IMR-90 (cell line): ENCODE results near the gene FOXS1. TPM values are rescaled to one million over a fixed set of nuclear protein-coding genes. Genes with fewer than 3 reads are reported as not detected.

ENCODE experiments used
- ATAC-seq: fragments of 200-7000 bp; cut with Tn5 transposase; 2 replicates; pipeline ENCODE4 v1.9.1; 2020; ENCODE audit warnings: low read depth, mild to moderate bottlenecking, moderate library complexity
- BruUV-seq: library from RNA; stranded (reverse); fragments of 400-500 nt; replicated peaks from 2 replicates; lab custom pipeline; 2021; lab: Mats Ljungman, UMichigan
- CTCF ChIA-PET: fragments of 300-600 bp; formaldehyde crosslinking; extraction: SDS; loops from one replicate; lab custom pipeline; 2021; ENCODE audit warnings: antibody characterized with exemption; lab: Yijun Ruan, JAX
- POLR2A ChIA-PET: fragments of 300-600 bp; sonication (Branson Sonifier 250); formaldehyde crosslinking; loops from one replicate; lab custom pipeline; 2022; ENCODE audit warnings: antibody characterized with exemption; ENCODE audit not compliant: unreplicated experiment; lab: Charles Lee
- DNase-seq: peaks from one replicate; pipeline ENCODE4 v3.0.0; 2013
- H2AFZ ChIP-seq: replicated peaks from 2 replicates; pipeline ENCODE3; 2013; ENCODE audit warnings: low read length, mild to moderate bottlenecking; ENCODE audit not compliant: poor library complexity
- H2AK5ac ChIP-seq: 2 replicates; pipeline ENCODE4 v1.6.1; 2013; ENCODE audit warnings: low read depth, low read length, inconsistent platforms
- H2AK9ac ChIP-seq: replicated peaks from 2 replicates; pipeline ENCODE3; 2013; ENCODE audit warnings: mild to moderate bottlenecking, low read depth, low read length, moderate library complexity; ENCODE audit not compliant: poor library complexity
- H2BK120ac ChIP-seq: 2 replicates; pipeline ENCODE4 v1.6.1; 2013; ENCODE audit warnings: low read depth, low read length, inconsistent platforms
- H2BK15ac ChIP-seq: 3 replicates; pipeline ENCODE4 v1.6.1; 2013; ENCODE audit warnings: low read depth, low read length, inconsistent platforms
- H2BK20ac ChIP-seq: 2 replicates; pipeline ENCODE4 v1.6.1; 2013; ENCODE audit warnings: low read depth, mild to moderate bottlenecking, inconsistent platforms, low read length, moderate library complexity
- H2BK5ac ChIP-seq: 2 replicates; pipeline ENCODE4 v1.6.1; 2013; ENCODE audit warnings: mild to moderate bottlenecking, low read depth, low read length, inconsistent platforms; ENCODE audit not compliant: poor library complexity, severe bottlenecking
- H3K14ac ChIP-seq: replicated peaks from 2 replicates; pipeline ENCODE4 v1.6.1; 2013; ENCODE audit warnings: low read depth, low read length, inconsistent platforms
- H3K18ac ChIP-seq: 2 replicates; pipeline ENCODE4 v1.6.1; 2013; ENCODE audit warnings: low read depth, low read length, control low read depth
- H3K23ac ChIP-seq: 2 replicates; pipeline ENCODE4 v1.6.1; 2013; ENCODE audit warnings: low read depth, low read length, inconsistent platforms
- H3K27ac ChIP-seq: 2 replicates; pipeline ENCODE4 v1.5.1; 2013; ENCODE audit warnings: mild to moderate bottlenecking, control low read depth, low read length; ENCODE audit not compliant: insufficient read depth
- H3K27me3 ChIP-seq: 2 replicates; pipeline ENCODE4 v1.6.1; 2013; ENCODE audit warnings: low read length; ENCODE audit not compliant: control insufficient read depth, insufficient read depth
- H3K36me3 ChIP-seq: 2 replicates; pipeline ENCODE4 v1.6.1; 2013; ENCODE audit warnings: low read length, mixed read lengths; ENCODE audit not compliant: control insufficient read depth, insufficient read depth
- H3K4ac ChIP-seq: 2 replicates; pipeline ENCODE4 v1.6.1; 2013; ENCODE audit warnings: low read depth, low read length, inconsistent platforms
- H3K4me1 ChIP-seq: 2 replicates; pipeline ENCODE4 v1.6.1; 2013; ENCODE audit warnings: low read length, mixed read lengths; ENCODE audit not compliant: control insufficient read depth, insufficient read depth
- H3K4me2 ChIP-seq: 2 replicates; pipeline ENCODE4 v1.6.1; 2013; ENCODE audit warnings: low read depth, mild to moderate bottlenecking, control low read depth, low read length, moderate library complexity
- H3K4me3 ChIP-seq: 2 replicates; pipeline ENCODE4 v1.5.1; 2013; ENCODE audit warnings: low read depth, mild to moderate bottlenecking, control low read depth, low read length, moderate library complexity; ENCODE audit not compliant: insufficient read depth
- H3K56ac ChIP-seq: 2 replicates; pipeline ENCODE4 v1.6.1; 2013; ENCODE audit warnings: low read length, inconsistent platforms; ENCODE audit not compliant: insufficient read depth; ENCODE audit errors: extremely low read depth
- H3K79me1 ChIP-seq, 2 experiments: 2 replicates each; pipeline ENCODE4 v1.6.1; 2013; ENCODE audit warnings: low read length in 2 of 2, inconsistent platforms in 1 of 2, low read depth in 1 of 2
- H3K9ac ChIP-seq: 2 replicates; pipeline ENCODE4 v1.6.1; 2013; ENCODE audit warnings: low read depth, low read length, control low read depth
- H3K9me1 ChIP-seq: 2 replicates; pipeline ENCODE4 v1.6.1; 2013; ENCODE audit warnings: low read length, inconsistent platforms; ENCODE audit not compliant: insufficient read depth
- H3K9me3 ChIP-seq: 2 replicates; pipeline ENCODE4 v1.6.1; 2013; ENCODE audit warnings: low read length; ENCODE audit not compliant: control insufficient read depth, insufficient read depth
- H4K20me1 ChIP-seq: 2 replicates; pipeline ENCODE4 v1.6.1; 2013; ENCODE audit warnings: low read length, inconsistent platforms; ENCODE audit not compliant: insufficient read depth
- H4K5ac ChIP-seq: 2 replicates; pipeline ENCODE4 v1.6.1; 2013; ENCODE audit warnings: mild to moderate bottlenecking, low read depth, low read length, control low read depth
- H4K8ac ChIP-seq, 2 experiments: 2 replicates each; pipeline ENCODE4 v1.6.1; 2013; ENCODE audit warnings: low read depth in 2 of 2, low read length in 2 of 2, control low read depth in 1 of 2, inconsistent platforms in 1 of 2
- H4K91ac ChIP-seq: 2 replicates; pipeline ENCODE4 v1.6.1; 2013; ENCODE audit warnings: low read depth, low read length, inconsistent platforms; ENCODE audit not compliant: insufficient read depth
- MAFK ChIP-seq: IDR thresholded peaks from 2 replicates; pipeline ENCODE4 v1.6.1; 2012; ENCODE audit warnings: low read depth, low read length, improper control_type of control experiment
- RAD21 ChIP-seq: IDR thresholded peaks from 2 replicates; pipeline ENCODE4 v1.6.1; 2012; ENCODE audit warnings: low read length, improper control_type of control experiment
- RFX5 ChIP-seq: IDR thresholded peaks from 2 replicates; pipeline ENCODE4 v1.8.0; 2012; ENCODE audit warnings: low read depth, mild to moderate bottlenecking, low read length, moderate library complexity
- SMC3 ChIP-seq: fragments of 150-350 bp; IDR thresholded peaks from 2 replicates; pipeline ENCODE4 v1.6.1; 2016; ENCODE audit warnings: low read depth, mild to moderate bottlenecking, antibody characterized with exemption, low read length, moderate library complexity
- WGBS, 2 experiments: methylation state at CpG; one replicate each; pipeline versions ENCODE4 v1.1.5 to v1.1.7; 2013; ENCODE audit warnings: missing lambda C conversion rate in 2 of 2; ENCODE audit not compliant: insufficient read length in 1 of 2; ENCODE audit errors: extremely low coverage in 2 of 2; 5-methylcytosine and 5-hydroxymethylcytosine counted together
- dilution Hi-C: fragments of 300-500 bp; cut with HindIII; formaldehyde crosslinking; loops from one replicate; pipeline ENCODE4 v1.14.3; 2018; ENCODE audit warnings: low sequenced_read_pairs; ENCODE audit not compliant: unreplicated experiment
- in situ Hi-C: fragments of 300-500 bp; cut with MboI; formaldehyde crosslinking; loops from 3 replicates; pipeline ENCODE4 v1.14.3; 2019; ENCODE audit warnings: low sequenced_read_pairs, inconsistent platforms, mixed read lengths
- intact Hi-C: fragments of 100-400 bp; cut with micrococcal nuclease; formaldehyde crosslinking; loops from 2 replicates; pipeline ENCODE4 v1.10.0; 2022
- polyA plus RNA-seq, 3 experiments: library from polyadenylated mRNA; depleted of rRNA; stranded (reverse); fragments of >200 nt; gene quantifications; 2 replicates each; pipeline ENCODE4 v1.2.3, GENCODE V29; 2012; ENCODE audit warnings: low replicate concordance in 1 of 3
- total RNA-seq: library from RNA; depleted of rRNA; stranded (reverse); fragments of >200 nt; gene quantifications from 2 replicates; pipeline ENCODE4 v1.2.3, GENCODE V29; 2012

Gene FOXS1
- total and polyA plus RNA-seq, 2 of the 4 experiments (the other 2 are of a cell fraction): not detected

- no peaks in the 10 kb centered on the region for H3K4me1 ChIP-seq
- H3K23ac ChIP-seq: no peak overlapping the region
- no peak overlapping the region for H3K14ac ChIP-seq
- no peaks in the 10 kb centered on the region for H4K20me1 ChIP-seq
- POLR2A ChIA-PET: no interaction called here
- no peak overlapping the region for H2AK9ac ChIP-seq
- ATAC-seq (no peak), DNase-seq (no peak)
- H3K9ac ChIP-seq: no peak overlapping the region
- no peak overlapping the region for H2BK120ac ChIP-seq
- no peak overlapping the region for H4K5ac ChIP-seq
- no peak overlapping the region for H3K4me3 ChIP-seq
- H3K9me3 ChIP-seq: no peaks in the 10 kb centered on the region
- dilution Hi-C loops: no loop called here
- no TSS peak for BruUV-seq
- 60% methylated on average over 1 of the region's 2 CpGs; no CpG with 5 or more reads in 1 of the 2 experiments for WGBS, 2 experiments
- H2BK15ac ChIP-seq: no peak overlapping the region
- in situ Hi-C loops: loop anchor here (10.0 to 25.0 kb wide), 3 partner anchors 128 to 835 kb away; partner anchors contain the start of genes C20orf203 and PDRG1
- no peak overlapping the region for H3K27ac ChIP-seq
- no peak overlapping the region for H4K8ac ChIP-seq
- no peak overlapping the region for H2BK5ac ChIP-seq
- no peaks in the 10 kb centered on the region; a peak in 1 of 4 replicates for H3K79me1 ChIP-seq
- H2AFZ ChIP-seq: no peak overlapping the region
- no peak overlapping the region for H3K4ac ChIP-seq
- H3K27me3 ChIP-seq: peaks cover 5% of the 10 kb centered on the region
- H2AK5ac ChIP-seq: no peak overlapping the region
- no peak overlapping the region for H3K4me2 ChIP-seq
- H3K56ac ChIP-seq: no peak overlapping the region
- intact Hi-C loops: no loop called here
- no peaks in the 10 kb centered on the region for H3K36me3 ChIP-seq
- H3K9me1 ChIP-seq: 0 out of 2 replicates have a peak, but pooled peaks cover 3% of the 10 kb centered on the region
- H2BK20ac ChIP-seq: no peak overlapping the region
- TF ChIP-seq MAFK: no peak
- TF ChIP-seq RFX5: no peak
- TF ChIP-seq SMC3: no peak
- TF ChIP-seq RAD21: no peak
- H4K91ac ChIP-seq: no peak overlapping the region
- CTCF ChIA-PET: no interaction called here
- H3K18ac ChIP-seq: no peak overlapping the region
Measured at GRCh38 chr20:31827059-31827458, 18.3 kb downstream of the FOXS1 start.
